Heart right ventricle (tissue), 16 donors: ENCODE measurements around the gene POLR1G. TPM values are rescaled to one million over a fixed set of nuclear protein-coding genes. Genes with fewer than 3 reads are reported as not detected.

Experiments used
- ATAC-seq, 8 donors: fragments of 200-7000 bp; cut with Tn5 transposase; one replicate each; pipeline ENCODE4 v1.9.1; 2020; ENCODE audit warnings: mild to moderate bottlenecking in 8 of 8, moderate library complexity in 8 of 8, moderate number of reproducible peaks in 1 of 8
- DNase-seq, 2 donors: peaks; one replicate each; pipeline ENCODE4 v3.0.0-alpha.2; 2020
- H3K27ac ChIP-seq, 10 donors: fragments of 200-600 bp; sonication (generic) in 2 of 10; one replicate each; pipeline versions ENCODE4 v1.5.0 to v1.8.0; 2020 to 2022; ENCODE audit warnings: mild to moderate bottlenecking in 3 of 10
- H3K27me3 ChIP-seq, 7 donors: fragments of 200-600 bp; one replicate each; pipeline ENCODE4 v1.8.0; 2021 to 2022; ENCODE audit warnings: mild to moderate bottlenecking in 2 of 7
- H3K36me3 ChIP-seq, 9 donors: fragments of 200-600 bp; sonication (generic) in 1 of 9; one replicate each; pipeline versions ENCODE4 v1.5.0 to v1.8.0; 2020 to 2022; ENCODE audit warnings: mild to moderate bottlenecking in 2 of 9
- H3K4me1 ChIP-seq, 9 donors: fragments of 200-600 bp; sonication (generic) in 1 of 9; one replicate each; pipeline versions ENCODE4 v1.5.0 to v1.8.0; 2020 to 2022; ENCODE audit warnings: mild to moderate bottlenecking in 4 of 9
- H3K4me3 ChIP-seq, 10 donors: fragments of 200-600 bp; sonication (generic) in 2 of 10; one replicate each; pipeline versions ENCODE4 v1.5.0 to v1.8.0; 2020 to 2022; ENCODE audit warnings: mild to moderate bottlenecking in 7 of 10, moderate library complexity in 2 of 10
- H3K9me3 ChIP-seq, 11 donors: fragments of 200-600 bp in 10 of 11; sonication (generic) in 2 of 11; one replicate each; pipeline versions ENCODE4 v1.5.0 to v1.8.0; 2013 to 2022; ENCODE audit warnings: mild to moderate bottlenecking in 2 of 11, control low read depth in 1 of 11, moderate library complexity in 1 of 11
- CTCF ChIP-seq, 9 donors: fragments of 200-600 bp; sonication (generic) in 2 of 9; IDR thresholded peaks; one replicate each; pipeline versions ENCODE4 v1.5.0 to v1.8.0; 2021 to 2022; ENCODE audit warnings: antibody characterized with exemption in 9 of 9, mild to moderate bottlenecking in 5 of 9, moderate library complexity in 1 of 9
- WGBS, 2 donors: extraction: QIAGEN DNeasy Blood & Tissue Kit; methylation state at CpG; one replicate each; pipeline ENCODE4 v1.1.7; 2013; ENCODE audit warnings: inconsistent platforms in 1 of 2; 5-methylcytosine and 5-hydroxymethylcytosine counted together
- intact Hi-C, 10 donors: fragments of 100-400 bp; cut with DNase I; formaldehyde crosslinking; loops; one replicate each; pipeline versions ENCODE4 v1.11.1 to v1.14.2; 2022
- polyA plus RNA-seq, 2 donors: library from polyadenylated mRNA; stranded (reverse); fragments of 200-250 nt; gene quantifications; one replicate each; pipeline ENCODE4 v1.2.3, GENCODE V29; 2013
- total RNA-seq, 10 donors: library from RNA; stranded (reverse); fragmentation: NEBNext Ultra II Directional in 3 of 10; extraction: Animal tissue kit (Norgen Biotek cat#: 25700) in 3 of 10; gene quantifications; one replicate each; pipeline versions ENCODE4 v1.2.1 to v1.2.4, GENCODE V29; 2021 to 2023
- donor health status: Arrhythmogenic right ventricular cardiomyopathy.
- donor health status: ischemic (EF 13 %, LVEDD 7.1; RV severe dilation, severe dysfunction).
- donor health status: healthy with polysubstance abuse.
- donor health status: DM: no; HTN: yes; CAD: no.
- donor health status: DM: no; HTN: no; CAD: no.
- donor health status: ischemic (EF 25% LVEDD 6.9; RV normal size, moderate dysfunction).
- donor health status: ischemic (EF 25% LVEDD 5.7; RV mildly dilated, moderate dysfunction).
- donor health status: healthy.
- donor health status: DM: yes; HTN: yes; CAD: no.
- donor health status: Ischemic cardiomyopathy.
- donor health status: ischemic (EF 35%, LVEDD 5.7; RV mildly dilated, moderate dysfunction).
- donor health status: nonischemic (EF 11% LVEDD 7.7; RV severe dilation, severe dysfunction).
- donor health status: DM: yes; HTN: yes; CAD: no.
- donor health status: PGD.
- donor health status: ischemic (EF 29% LVEDD 5.4; RV normal size, mild dysfunction).
- donor health status: nonischemic (EF 23%, LVEDD 6.1; RV moderate dilation, normal function).

POLR1G gene
- total and polyA plus RNA-seq, 12 donors, result 4.1 to 9.8 (median 5.6) TPM

- 55 to 64% methylated on average over 3 of the region's 3 CpGs for WGBS, 2 donors
- Histone ChIP-seq H3K36me3 (peaks cover 0 to 73% (median 19%) of the 10 kb centered on the region in 9 donors), H3K27ac (peak overlapping the region in 2 of 10 donors; percentile 7 to 65), H3K9me3 (no peaks in the 10 kb centered on the region), H3K4me3 (no peak overlapping the region), H3K4me1 (peaks cover 4 to 46% (median 26%) of the 10 kb centered on the region in 9 donors), H3K27me3 (no peaks in the 10 kb centered on the region)
- ATAC-seq, result no peak
- no peak for TF ChIP-seq CTCF (IDR thresholded peaks at IDR 0.05)
- intact Hi-C loops, result loop anchor here in 2 of 10 donors (10.0 kb wide), 2 partner anchors 55 to 225 kb away; no protein-coding TSS in a partner anchor
- DNase-seq, result no peak
These were observed 13.5 kb downstream of the POLR1G start for GRCh38 chr19:45419895-45420294.

- no peak overlapping the region for H3K4me3 ChIP-seq
- H3K27me3 ChIP-seq, result no peaks in the 10 kb centered on the region
- ATAC-seq, result no peak
- peak overlapping the region in 1 of 10 donors; percentile 65 for H3K27ac ChIP-seq
- no peak for TF ChIP-seq CTCF (IDR thresholded peaks at IDR 0.05)
- peaks cover 4 to 51% (median 31%) of the 10 kb centered on the region in 9 donors for H3K4me1 ChIP-seq
- no peak for DNase-seq
- intact Hi-C loops, result loop anchor here in 2 of 10 donors (10.0 kb wide), 2 partner anchors 54 to 224 kb away; no protein-coding TSS in a partner anchor
- H3K36me3 ChIP-seq, result peaks cover 0 to 68% (median 18%) of the 10 kb centered on the region in 9 donors
- no peaks in the 10 kb centered on the region for H3K9me3 ChIP-seq
- 85 to 87% methylated on average over 10 of the region's 10 CpGs for WGBS, 2 donors
These were observed 13.9 kb downstream of the POLR1G start for GRCh38 chr19:45420356-45420755.

- Histone ChIP-seq H3K4me1 (peaks cover 4 to 56% (median 32%) of the 10 kb centered on the region in 9 donors), H3K27ac (no peak overlapping the region), H3K27me3 (no peaks in the 10 kb centered on the region), H3K4me3 (no peak overlapping the region), H3K9me3 (no peaks in the 10 kb centered on the region), H3K36me3 (peaks cover 0 to 64% (median 18%) of the 10 kb centered on the region in 9 donors)
- DNase-seq (no peak), ATAC-seq (no peak)
- 93 to 94% methylated on average over 6 of the region's 6 CpGs for WGBS, 2 donors
- no peak for TF ChIP-seq CTCF (IDR thresholded peaks at IDR 0.05)
- intact Hi-C loops, result loop anchor here in 2 of 10 donors (10.0 kb wide), 2 partner anchors 54 to 224 kb away; no protein-coding TSS in a partner anchor
These were observed 14.4 kb downstream of the POLR1G start for GRCh38 chr19:45420871-45421270.

- peak overlapping the region in 1 of 10 donors; percentile 75 for H3K4me3 ChIP-seq
- peaks cover 4 to 57% (median 32%) of the 10 kb centered on the region in 9 donors for H3K4me1 ChIP-seq
- intact Hi-C loops, result loop anchor here in 2 of 10 donors (2.0 to 10.0 kb wide), 3 partner anchors 15 to 223 kb away; partner anchors contain the start of gene POLR1G (in 1 of the 2)
- no peak for DNase-seq
- no peak for TF ChIP-seq CTCF (IDR thresholded peaks at IDR 0.05)
- no peaks in the 10 kb centered on the region for H3K9me3 ChIP-seq
- peak overlapping the region in 3 of 10 donors; percentile 13 to 92 (median 89) for H3K27ac ChIP-seq
- WGBS, 2 donors, result 75 to 80% methylated on average over 6 of the region's 6 CpGs
- H3K36me3 ChIP-seq, result peaks cover 0 to 53% (median 18%) of the 10 kb centered on the region in 9 donors
- H3K27me3 ChIP-seq, result no peaks in the 10 kb centered on the region
- ATAC-seq, result no peak
These were observed 15.6 kb downstream of the POLR1G start for GRCh38 chr19:45421947-45422498.
